GM12872 (cell line): ENCODE measurements around the gene ZFHX3.

Experiments used
- CTCF ChIP-seq: IDR thresholded peaks from 3 replicates; pipeline ENCODE4 v1.5.1; 2011; ENCODE audit warnings: low read depth, mild to moderate bottlenecking, low read length, moderate library complexity; ENCODE audit not compliant: insufficient read depth

ZFHX3 gene

GRCh38 chr16:72889616-72890582 is 158.0 kb downstream of the ZFHX3 start:
- TF ChIP-seq CTCF, result no peak

GRCh38 chr16:72887537-72887936 is 160.4 kb downstream of the ZFHX3 start:
- no peak for TF ChIP-seq CTCF

GRCh38 chr16:72886346-72886974 is 161.5 kb downstream of the ZFHX3 start:
- TF ChIP-seq CTCF, result no peak

DNA sequence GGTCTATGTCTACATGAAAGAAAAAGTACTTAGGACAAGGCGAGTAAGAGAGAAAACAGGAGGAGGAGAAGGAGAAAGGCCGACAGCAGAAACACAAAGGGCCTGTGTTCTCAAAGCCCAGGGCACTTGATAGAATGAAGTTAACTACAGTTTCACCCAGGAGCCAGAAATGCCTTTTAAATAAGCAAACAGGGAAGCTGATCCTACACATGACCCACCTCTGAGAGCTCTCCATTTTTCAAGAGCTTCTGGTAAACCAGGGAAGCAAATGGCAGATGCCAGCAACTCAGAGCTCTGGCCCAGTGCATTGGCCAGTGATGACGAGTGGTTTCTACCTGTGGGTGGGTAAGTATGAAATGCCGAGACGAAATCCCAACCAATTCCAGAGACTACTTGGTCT is 163.4 kb downstream of the ZFHX3 start:
- TF ChIP-seq CTCF, result no peak

GRCh38 chr16:72884037-72884436 is 163.9 kb downstream of the ZFHX3 start:
- no peak for TF ChIP-seq CTCF

DNA sequence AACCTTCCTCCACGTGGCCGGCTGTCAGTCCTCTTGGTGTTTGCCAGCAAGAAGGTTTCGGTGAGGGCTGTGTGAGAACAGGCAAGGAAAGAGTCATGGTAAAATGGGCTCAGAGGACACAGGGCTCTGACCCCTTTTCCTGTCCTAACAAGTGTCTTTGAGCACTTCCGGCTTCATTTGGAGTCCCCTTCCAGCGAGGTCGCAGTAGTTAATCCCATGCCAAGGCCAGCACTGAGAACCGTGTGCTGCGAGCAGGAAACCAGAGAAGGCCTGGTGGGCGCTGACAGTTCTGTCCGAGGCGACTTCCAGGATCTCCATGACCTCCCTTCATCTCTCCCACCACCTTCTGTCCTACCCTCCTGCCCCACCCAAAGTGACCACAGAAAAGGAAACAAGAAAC is 168.1 kb downstream of the ZFHX3 start:
- TF ChIP-seq CTCF, result no peak
